Transverse colon (tissue), 4 donors: ENCODE measurements around the gene ZNF865.

Experiments used
- CTCF ChIP-seq, 5 experiments: fragments of 200-600 bp in 3 of 5; fragments of 450-650 bp in 2 of 5; sonication (generic) in 3 of 5; IDR thresholded peaks; 1 replicate in 2 of 5; 2 replicates in 3 of 5; pipeline ENCODE4 v1.5.1; 2016 to 2017; ENCODE audit warnings: antibody characterized with exemption in 5 of 5, inconsistent platforms in 3 of 5, mild to moderate bottlenecking in 2 of 5, moderate library complexity in 1 of 5
- EP300 ChIP-seq: sonication (generic); formaldehyde crosslinking; IDR thresholded peaks from one replicate; pipeline ENCODE4 v1.6.1; 2017; ENCODE audit warnings: antibody characterized with exemption, low read depth
- POLR2A ChIP-seq: fragments of 450-650 bp; IDR thresholded peaks from one replicate; pipeline ENCODE4 v1.6.1; 2016; ENCODE audit warnings: antibody characterized with exemption, mild to moderate bottlenecking, moderate library complexity
- POLR2AphosphoS5 ChIP-seq, 3 donors: sonication (generic); formaldehyde crosslinking; IDR thresholded peaks; one replicate each; pipeline ENCODE4 v1.6.1; 2016; ENCODE audit warnings: antibody characterized with exemption in 3 of 3

- TF ChIP-seq POLR2AphosphoS5 (IDR thresholded peaks at IDR 0.05) (no peak), EP300 (no peak), CTCF (IDR thresholded peaks at IDR 0.05) (no peak), POLR2A (no peak)
Observed at GRCh38 chr19:55618426-55618825, 13.0 kb downstream of the ZNF865 start.
